Putamen (tissue), 1 donor: ENCODE results near the gene KATNIP.
A peak's percentile ranks its signal among the peaks of the same experiment; 100 is the strongest.

ENCODE experiments used
- DNase-seq: peaks from one replicate; pipeline ENCODE4 v3.0.0-alpha.2; 2016; ENCODE audit warnings: low spot score

The KATNIP gene

DNA sequence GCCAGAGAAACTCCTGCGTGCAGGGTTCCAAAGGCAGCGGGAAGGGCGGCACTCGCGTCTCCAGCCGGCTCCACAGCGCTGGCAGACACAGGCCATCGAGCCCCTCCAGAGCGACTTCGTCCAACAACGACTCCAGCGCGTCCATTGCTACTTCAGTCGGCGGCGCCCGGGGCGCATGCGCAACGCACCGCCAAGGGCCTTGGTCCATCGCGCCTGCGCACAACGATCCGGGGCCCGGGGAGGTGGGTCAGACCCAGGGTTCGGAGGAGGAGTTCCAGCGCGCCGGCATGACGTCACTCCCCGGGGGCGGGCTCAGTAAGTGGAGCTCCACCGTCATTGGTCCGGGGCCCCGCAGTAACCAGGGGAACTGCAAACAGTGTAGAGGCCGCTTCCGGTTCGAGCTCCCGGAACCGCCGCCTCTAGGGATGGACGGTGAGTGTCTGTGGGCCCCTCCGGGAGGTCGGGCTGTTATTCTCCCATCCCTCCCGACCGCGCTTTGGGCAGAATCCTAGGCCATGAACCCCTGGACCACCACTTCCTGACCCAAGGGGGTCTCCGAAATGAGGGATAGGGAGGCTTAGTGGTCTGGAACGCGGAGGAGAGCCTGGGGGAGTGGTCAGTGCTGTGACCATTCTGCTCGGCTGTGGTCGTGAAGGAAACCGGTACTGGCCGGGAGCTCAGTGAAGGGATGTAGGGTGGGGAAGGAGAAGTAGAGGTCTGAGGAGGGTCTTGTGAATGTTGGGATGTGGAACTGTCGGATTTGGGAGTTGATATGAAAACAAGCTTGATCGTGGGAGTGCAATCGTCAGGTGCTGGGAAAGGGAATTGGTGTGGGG, at the start of gene KATNIP, which contains the start of gene GTF3C1:
Gene KATNIP, plus strand, starts transcription at position 399 of the 836 bp plus-strand sequence. Its CDS starts 27 bp downstream, at position 426.
Gene GTF3C1, minus strand, starts transcription at position 168 of the 836 bp plus-strand sequence. Its CDS starts 23 bp downstream, at position 145.
- DNase-seq = peak; percentile 99

GRCh38 chr16:27500801-27501200, 49.1 kb upstream of the KATNIP start:
- no peak for DNase-seq

GRCh38 chr16:27503662-27504061, 46.3 kb upstream of the KATNIP start:
- DNase-seq = no peak

GRCh38 chr16:27505297-27506236, 44.4 kb upstream of the KATNIP start:
- no peak for DNase-seq

- no peak for DNase-seq
Observed at GRCh38 chr16:27506771-27507170, 43.2 kb upstream of the KATNIP start.

DNA sequence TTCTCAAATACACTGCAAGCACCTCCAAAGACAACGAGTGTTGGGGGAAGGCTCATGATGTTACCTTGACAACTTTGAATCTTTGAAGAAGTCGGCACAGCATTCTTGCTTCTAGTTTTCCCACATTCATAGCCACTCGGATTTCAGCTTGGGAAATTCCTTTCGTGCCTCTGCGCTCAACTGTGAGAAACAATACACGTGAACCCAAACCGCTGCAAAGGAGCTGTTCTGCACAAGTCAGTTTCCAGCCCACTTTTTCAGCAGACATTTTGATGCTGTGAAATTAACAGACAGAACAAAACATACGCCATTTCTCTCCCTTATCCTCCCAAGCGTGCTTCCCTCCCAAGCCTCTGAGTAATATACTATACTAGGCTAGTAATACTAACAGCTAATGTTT, 41.5 kb upstream of the KATNIP start:
- peak; percentile 37 for DNase-seq

DNA sequence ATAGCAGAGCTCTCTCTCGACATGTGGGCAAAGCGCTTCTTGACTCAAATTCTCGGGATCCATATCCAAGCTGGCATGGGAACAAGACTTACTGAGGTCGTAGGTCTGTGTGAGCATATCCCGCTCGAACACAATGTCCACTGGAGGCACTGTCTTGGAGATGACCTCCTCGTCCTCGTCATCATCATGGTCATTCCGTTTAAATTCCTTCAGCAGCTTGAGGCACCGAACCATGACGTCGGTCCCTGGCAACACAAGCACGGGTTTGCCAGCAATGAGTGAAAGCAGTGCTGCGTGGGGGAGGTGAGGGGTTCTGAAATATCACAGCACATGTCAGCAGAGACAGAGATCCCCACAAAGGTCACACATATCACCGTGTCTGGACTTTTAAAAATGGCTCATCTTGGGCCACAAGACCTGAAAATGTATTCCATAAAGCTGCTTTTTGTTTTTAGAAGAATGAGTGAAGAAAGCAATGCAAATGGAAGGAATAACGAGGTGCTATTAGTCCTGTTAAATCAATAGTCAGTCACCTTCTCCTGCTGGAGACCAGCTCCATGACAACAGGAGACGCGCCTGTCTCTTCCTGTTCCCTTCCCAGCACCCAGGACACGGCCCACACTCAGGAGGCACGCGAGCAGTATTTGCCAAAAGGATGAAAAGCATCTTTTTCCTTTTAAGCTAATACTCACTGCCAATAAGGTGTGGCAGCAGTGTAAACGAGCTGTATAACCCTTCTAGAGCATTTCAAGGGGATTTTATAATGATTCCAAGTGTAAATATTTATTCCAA, 38.1 kb upstream of the KATNIP start:
- no peak for DNase-seq

DNA sequence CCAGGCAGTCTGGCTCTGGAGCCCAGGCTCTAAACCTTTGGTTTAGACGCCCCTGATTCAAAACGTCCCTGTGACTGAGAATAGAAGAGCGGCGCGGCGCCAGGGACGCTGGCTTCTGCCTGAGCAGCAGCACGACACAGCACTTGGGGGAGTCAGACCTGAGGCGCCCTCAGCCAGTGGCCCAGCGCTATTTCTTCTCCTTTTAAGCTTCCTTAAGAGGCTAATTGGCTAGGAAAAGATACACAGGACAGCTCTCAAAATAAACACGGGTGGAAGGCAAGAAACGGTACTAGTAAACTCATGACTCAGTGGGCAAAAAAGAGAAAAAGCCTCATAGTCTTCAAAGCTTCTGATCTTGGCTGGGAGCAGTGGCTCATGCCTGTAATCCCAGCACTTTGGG, 35.1 kb upstream of the KATNIP start:
- peak; percentile 16 for DNase-seq

- DNase-seq = no peak
Observed at GRCh38 chr16:27515874-27516353, 34.0 kb upstream of the KATNIP start.

DNA sequence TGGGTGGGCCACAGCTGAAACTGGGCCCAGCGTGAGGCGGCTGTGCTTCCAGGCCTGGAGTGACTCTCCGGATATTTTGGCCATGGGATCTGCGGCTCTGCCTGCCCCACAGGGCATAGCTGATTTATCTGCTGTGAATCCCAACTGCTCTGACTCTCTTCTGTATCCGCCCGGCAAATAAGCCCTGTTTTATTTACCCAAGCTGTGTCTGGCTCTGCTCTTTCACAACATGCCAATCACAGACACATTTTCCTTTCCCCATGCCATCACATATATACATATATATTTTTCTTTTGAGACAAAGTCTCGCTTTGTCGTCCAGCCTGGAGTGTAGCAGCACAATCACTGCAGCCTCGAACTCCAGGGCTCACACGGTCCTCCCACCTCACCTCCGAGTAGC, 33.6 kb upstream of the KATNIP start:
- no peak for DNase-seq

DNA sequence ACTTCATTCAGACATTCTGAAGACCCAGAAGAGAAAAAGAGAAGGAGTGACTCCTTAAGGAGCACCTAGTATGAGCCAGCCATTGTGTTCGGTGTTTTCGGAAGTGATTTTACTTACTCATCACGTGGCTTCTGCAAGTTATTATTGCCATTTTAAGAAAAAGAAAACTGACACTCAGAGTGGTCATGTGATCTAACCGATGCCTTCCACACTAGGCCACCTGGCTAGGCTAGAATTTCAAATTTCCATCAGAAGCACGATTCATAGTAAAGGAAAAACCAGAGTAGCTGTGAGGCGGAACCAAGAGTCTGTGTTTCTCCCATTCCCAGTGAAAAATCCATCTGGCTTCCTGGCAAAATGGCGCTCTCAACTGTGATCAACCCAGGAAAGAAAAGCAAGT, 32.3 kb upstream of the KATNIP start:
- no peak for DNase-seq

DNA sequence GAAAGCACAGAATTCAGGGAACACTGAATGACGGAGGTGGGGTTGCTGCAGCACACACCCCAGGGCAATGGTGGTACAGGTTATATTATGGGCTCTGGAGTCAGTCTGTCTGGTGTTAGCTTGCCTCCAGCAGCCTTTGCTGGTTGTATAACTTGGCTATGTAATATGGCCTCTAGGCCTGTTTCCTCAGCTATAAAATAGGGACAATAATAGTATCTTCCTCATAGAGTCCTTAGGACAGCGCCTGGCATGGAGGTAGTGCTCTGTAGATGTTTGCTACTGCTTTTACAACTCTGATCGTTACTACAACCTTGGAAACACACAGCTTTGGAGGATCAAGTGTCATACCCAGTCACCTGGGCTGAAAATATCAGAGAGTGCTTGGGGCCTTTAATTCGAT, 31.7 kb upstream of the KATNIP start:
- no peak for DNase-seq

- no peak for DNase-seq
Observed at GRCh38 chr16:27520982-27521673, 28.8 kb upstream of the KATNIP start.

DNA sequence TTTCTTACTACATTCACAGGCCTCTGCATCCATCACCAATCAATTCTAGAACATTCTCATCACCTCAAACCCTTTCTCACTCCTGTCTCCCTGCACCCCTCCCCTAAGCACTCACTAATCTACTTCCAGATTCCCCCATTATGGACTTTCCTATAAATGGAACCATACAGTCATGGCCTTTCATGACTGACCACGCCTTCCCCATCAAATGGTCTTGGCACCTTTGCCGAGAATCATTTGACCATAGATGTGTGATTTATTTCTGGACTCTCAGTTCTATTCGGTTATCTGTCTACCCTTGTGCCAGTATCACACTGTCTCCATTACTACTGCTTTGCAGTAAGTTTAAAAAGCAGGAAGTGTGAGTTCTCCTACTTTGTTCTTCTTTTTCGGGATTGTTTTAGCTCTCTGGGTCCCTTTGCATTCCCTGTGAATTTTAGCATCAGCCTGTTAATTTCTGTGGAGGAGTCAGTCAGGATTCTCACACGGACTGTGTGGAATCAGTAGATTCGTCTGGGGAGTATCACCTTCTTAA, 27.7 kb upstream of the KATNIP start:
- no peak for DNase-seq

DNA sequence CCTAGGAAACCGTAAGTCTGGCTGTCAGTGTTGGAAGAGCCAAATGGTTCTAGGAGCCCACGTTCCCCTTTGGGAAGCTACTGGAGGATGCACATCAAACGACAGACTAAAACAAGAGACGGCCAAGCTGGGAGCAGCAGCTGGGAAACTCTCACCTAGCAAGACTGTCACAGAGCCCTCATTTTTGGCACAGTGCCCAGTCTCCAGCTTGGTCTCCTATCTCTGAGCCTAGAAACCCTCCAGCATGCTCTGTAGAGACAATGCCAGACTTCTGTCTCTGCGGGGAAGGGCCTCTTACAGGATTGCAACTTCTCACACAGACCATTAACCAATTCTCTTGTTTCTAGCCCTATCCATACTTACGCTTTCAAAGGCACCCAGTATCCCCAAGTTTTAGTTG, 23.8 kb upstream of the KATNIP start:
- DNase-seq = no peak

DNA sequence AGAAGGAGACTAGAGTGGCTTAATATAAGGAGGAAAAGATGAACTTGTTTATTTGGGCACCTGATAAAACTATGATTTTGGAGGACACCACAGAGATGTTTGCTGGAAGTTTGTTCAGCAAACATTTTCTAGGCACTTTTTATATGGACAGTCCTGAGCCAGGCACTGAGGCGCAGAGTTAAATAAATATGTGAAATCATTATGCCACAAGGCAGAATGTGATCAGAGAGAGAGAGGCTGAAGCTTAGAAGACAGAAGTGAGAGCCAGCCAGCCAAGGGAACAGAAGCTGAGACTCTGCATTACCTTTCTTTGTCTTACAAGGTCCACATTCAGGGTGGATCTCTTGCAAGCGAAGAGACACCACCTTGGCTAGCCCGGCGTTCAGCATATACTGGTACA, 21.6 kb upstream of the KATNIP start:
- no peak for DNase-seq

GRCh38 chr16:27529962-27530361, 20.0 kb upstream of the KATNIP start:
- no peak for DNase-seq

DNA sequence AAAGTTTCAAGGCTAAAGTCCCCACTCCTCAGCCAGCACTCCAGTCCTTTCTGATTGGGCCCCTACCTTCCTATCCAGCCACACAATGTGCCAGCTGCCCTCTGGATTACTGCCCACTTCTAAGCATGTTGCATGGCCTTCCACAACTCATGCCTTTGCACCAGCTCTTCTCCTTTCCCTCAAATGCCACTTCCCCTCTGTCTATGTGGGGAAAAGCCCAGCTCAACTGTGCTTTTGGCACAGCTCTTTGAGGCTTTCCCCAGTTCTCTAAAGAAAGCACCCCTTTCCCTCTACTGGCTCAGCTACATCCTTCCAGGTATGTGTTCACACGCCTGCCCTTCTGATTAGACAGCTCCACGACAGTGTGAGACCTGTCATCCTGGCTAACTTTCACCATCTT, 18.8 kb upstream of the KATNIP start:
- DNase-seq = no peak

DNA sequence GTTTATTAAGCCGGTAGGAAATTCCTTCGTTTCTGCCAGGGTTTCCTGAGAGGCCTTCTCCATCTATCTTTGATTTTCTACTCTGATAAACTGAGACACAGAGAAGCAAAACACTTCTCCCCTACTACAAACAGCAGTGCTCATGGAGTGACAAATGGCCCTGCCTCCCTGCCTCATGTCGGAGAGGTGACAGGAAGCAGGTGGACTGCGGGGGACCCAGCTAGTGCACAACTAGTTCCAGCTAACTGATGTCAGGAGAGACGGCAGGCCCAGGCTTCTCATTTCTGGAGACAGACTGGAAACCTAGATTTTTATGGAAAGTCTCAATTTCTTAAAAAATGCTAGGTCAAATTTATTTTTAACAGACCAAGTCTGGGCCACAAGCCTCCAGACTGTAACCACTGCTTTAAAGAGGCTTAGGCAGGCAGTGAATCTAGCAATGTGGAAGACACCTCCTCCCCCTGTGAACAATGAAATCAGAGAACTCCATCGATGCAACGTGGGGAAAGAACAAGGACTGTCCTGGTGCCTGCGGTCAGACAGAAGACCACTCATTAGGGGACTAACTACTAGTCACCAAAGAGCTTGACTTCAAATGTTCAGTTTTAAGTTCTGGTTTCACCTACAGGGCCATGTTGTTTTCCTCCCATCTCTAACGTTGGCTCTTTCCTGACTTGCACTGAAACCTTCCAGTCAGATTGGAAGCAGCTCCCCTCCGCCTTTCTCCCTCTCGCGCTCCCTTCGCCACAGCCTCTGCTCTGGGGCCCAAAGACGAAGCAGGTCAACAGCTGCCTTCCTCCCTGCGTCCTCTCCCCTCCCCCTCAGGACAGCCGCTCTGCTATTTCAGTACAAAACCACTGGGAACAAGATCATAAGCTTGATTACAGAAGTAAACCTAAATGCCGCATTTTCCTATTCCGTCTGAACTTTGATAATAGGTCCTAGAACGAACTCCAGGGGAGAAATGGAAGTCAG, 17.8 kb upstream of the KATNIP start:
- DNase-seq = no peak

GRCh38 chr16:27534256-27534655, 15.7 kb upstream of the KATNIP start:
- no peak for DNase-seq
